HEK293 (cell line): Measurements from ENCODE around the gene MEF2C.

ENCODE experiments used
- CTCF ChIA-PET: fragments of 350-600 bp; formaldehyde crosslinking; extraction: SDS; loops from one replicate; lab custom pipeline; 2021; ENCODE audit warnings: antibody characterized with exemption; lab: Yijun Ruan, JAX
- POLR2A ChIA-PET: fragments of 300-600 bp; formaldehyde crosslinking; extraction: SDS; loops from one replicate; lab custom pipeline; 2020; ENCODE audit warnings: antibody characterized with exemption, inconsistent platforms; lab: Yijun Ruan, JAX
- H3K27ac ChIP-seq: fragments of 200-500 bp; sonication (Bioruptor generic); 2 replicates; pipeline ENCODE4 v1.5.1; 2014; ENCODE audit warnings: low read depth, low read length, control low read depth, inconsistent platforms; ENCODE audit errors: extremely low read depth
- H3K36me3 ChIP-seq, 2 experiments: fragments of 200-500 bp in 1 of 2; sonication (Bioruptor generic) in 1 of 2; 1 replicate in 1 of 2; 2 replicates in 1 of 2; pipeline ENCODE4 v1.5.1; 2014 to 2017; ENCODE audit warnings: inconsistent platforms in 2 of 2, low read length in 2 of 2; ENCODE audit not compliant: control insufficient read depth in 2 of 2, insufficient read depth in 1 of 2
- H3K4me1 ChIP-seq: fragments of 200-500 bp; sonication (Bioruptor generic); 2 replicates; pipeline ENCODE4 v1.5.1; 2014; ENCODE audit warnings: mild to moderate bottlenecking, low read length, inconsistent platforms; ENCODE audit not compliant: control insufficient read depth, insufficient read depth
- H3K4me3 ChIP-seq: 2 replicates; pipeline ENCODE4 v1.5.1; 2011; ENCODE audit warnings: low read depth, mild to moderate bottlenecking, control low read depth, low read length, moderate library complexity
- H3K9me3 ChIP-seq: fragments of 200-500 bp; sonication (Bioruptor generic); 2 replicates; pipeline ENCODE4 v1.5.1; 2014; ENCODE audit warnings: low read depth, low read length, inconsistent platforms; ENCODE audit not compliant: control insufficient read depth, insufficient read depth
- HOXD13 ChIP-seq: sonication (generic); formaldehyde crosslinking; IDR thresholded peaks from 2 replicates; pipeline ENCODE4 v1.8.0; 2022; ENCODE audit warnings: missing genetic modification reagents, borderline replicate concordance
- MEIS1 ChIP-seq: sonication (generic); formaldehyde crosslinking; IDR thresholded peaks from 2 replicates; pipeline ENCODE4 v1.8.1; 2022; ENCODE audit warnings: missing genetic modification reagents, mild to moderate bottlenecking, borderline replicate concordance
- OSR2 ChIP-seq: fragments of 450-650 bp; formaldehyde crosslinking; IDR thresholded peaks from 2 replicates; pipeline ENCODE4 v1.5.1; 2016; ENCODE audit warnings: missing biosample characterization, missing genetic modification characterization
- ZBTB17 ChIP-seq: fragments of 450-650 bp; formaldehyde crosslinking; IDR thresholded peaks from 2 replicates; pipeline ENCODE4 v1.5.1; 2016; ENCODE audit warnings: missing biosample characterization, missing genetic modification characterization
- ZBTB48 ChIP-seq: fragments of 450-650 bp; formaldehyde crosslinking; IDR thresholded peaks from 2 replicates; pipeline ENCODE4 v1.5.1; 2016; ENCODE audit warnings: missing biosample characterization, missing genetic modification characterization
- ZBTB8A ChIP-seq: fragments of 450-650 bp; formaldehyde crosslinking; IDR thresholded peaks from 2 replicates; pipeline ENCODE4 v1.5.1; 2016; ENCODE audit warnings: missing biosample characterization, missing genetic modification characterization
- ZFHX2 ChIP-seq: fragments of 450-650 bp; formaldehyde crosslinking; conservative IDR thresholded peaks from 2 replicates; pipeline ENCODE4 v1.5.1; 2016; ENCODE audit warnings: missing biosample characterization, missing genetic modification characterization
- ZNF169 ChIP-seq: fragments of 450-650 bp; formaldehyde crosslinking; IDR thresholded peaks from 2 replicates; pipeline ENCODE4 v1.5.1; 2016; ENCODE audit warnings: missing biosample characterization, missing genetic modification characterization
- ZNF629 ChIP-seq: fragments of 450-650 bp; formaldehyde crosslinking; IDR thresholded peaks from 2 replicates; pipeline ENCODE4 v1.5.1; 2017; ENCODE audit warnings: missing biosample characterization, missing genetic modification characterization
- ZNF768 ChIP-seq: fragments of 450-650 bp; formaldehyde crosslinking; IDR thresholded peaks from 2 replicates; pipeline ENCODE4 v1.5.1; 2018; ENCODE audit warnings: missing biosample characterization, mild to moderate bottlenecking, missing genetic modification characterization
- ZSCAN16 ChIP-seq: fragments of 450-650 bp; formaldehyde crosslinking; IDR thresholded peaks from 2 replicates; pipeline ENCODE4 v1.5.1; 2016; ENCODE audit warnings: missing biosample characterization, missing genetic modification characterization
- TF ChIP-seq, protein P1 (sequence below): fragments of 450-650 bp; formaldehyde crosslinking; conservative IDR thresholded peaks from 2 replicates; pipeline ENCODE4 v1.5.1; 2016; ENCODE audit warnings: low read depth, missing biosample characterization, missing genetic modification characterization
- TF ChIP-seq, protein P2 (sequence below): fragments of 450-650 bp; formaldehyde crosslinking; IDR thresholded peaks from 2 replicates; pipeline ENCODE4 v1.5.1; 2017; ENCODE audit warnings: missing biosample characterization, missing genetic modification characterization
- TF ChIP-seq, protein P3 (sequence below): fragments of 450-650 bp; formaldehyde crosslinking; IDR thresholded peaks from 2 replicates; pipeline ENCODE4 v1.5.1; 2017; ENCODE audit warnings: missing biosample characterization, missing genetic modification characterization
- TF ChIP-seq, protein P4 (sequence below): fragments of 450-650 bp; formaldehyde crosslinking; IDR thresholded peaks from 2 replicates; pipeline ENCODE4 v1.5.1; 2016; ENCODE audit warnings: missing biosample characterization, missing genetic modification characterization

Gene MEF2C

DNA sequence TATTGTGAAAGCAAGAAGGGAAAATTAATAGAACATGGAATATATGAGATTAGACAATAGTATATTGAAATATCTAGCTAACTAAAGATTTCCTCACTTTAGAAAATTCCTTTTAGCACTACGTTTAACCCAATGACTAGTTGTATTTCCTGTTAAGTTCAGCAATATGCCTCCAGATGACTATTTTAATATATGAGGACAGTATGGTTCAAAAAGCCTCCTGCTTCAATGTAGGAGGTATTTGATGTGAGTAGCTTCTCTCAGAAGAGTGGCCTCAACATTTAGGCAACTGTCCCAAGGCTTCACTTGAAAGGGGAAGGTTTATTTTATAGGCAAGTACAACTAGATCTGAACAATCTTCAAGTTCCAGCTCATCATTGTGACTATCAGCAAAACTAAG, 2.0 kb upstream of the MEF2C start (continued):
- TF ChIP-seq, protein P1, sequence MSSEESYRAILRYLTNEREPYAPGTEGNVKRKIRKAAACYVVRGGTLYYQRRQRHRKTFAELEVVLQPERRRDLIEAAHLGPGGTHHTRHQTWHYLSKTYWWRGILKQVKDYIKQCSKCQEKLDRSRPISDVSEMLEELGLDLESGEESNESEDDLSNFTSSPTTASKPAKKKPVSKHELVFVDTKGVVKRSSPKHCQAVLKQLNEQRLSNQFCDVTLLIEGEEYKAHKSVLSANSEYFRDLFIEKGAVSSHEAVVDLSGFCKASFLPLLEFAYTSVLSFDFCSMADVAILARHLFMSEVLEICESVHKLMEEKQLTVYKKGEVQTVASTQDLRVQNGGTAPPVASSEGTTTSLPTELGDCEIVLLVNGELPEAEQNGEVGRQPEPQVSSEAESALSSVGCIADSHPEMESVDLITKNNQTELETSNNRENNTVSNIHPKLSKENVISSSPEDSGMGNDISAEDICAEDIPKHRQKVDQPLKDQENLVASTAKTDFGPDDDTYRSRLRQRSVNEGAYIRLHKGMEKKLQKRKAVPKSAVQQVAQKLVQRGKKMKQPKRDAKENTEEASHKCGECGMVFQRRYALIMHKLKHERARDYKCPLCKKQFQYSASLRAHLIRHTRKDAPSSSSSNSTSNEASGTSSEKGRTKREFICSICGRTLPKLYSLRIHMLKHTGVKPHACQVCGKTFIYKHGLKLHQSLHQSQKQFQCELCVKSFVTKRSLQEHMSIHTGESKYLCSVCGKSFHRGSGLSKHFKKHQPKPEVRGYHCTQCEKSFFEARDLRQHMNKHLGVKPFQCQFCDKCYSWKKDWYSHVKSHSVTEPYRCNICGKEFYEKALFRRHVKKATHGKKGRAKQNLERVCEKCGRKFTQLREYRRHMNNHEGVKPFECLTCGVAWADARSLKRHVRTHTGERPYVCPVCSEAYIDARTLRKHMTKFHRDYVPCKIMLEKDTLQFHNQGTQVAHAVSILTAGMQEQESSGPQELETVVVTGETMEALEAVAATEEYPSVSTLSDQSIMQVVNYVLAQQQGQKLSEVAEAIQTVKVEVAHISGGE (tag by site-specific recombination): no peak
- TF ChIP-seq ZNF169 (no peak), ZFHX2 (tag by site-specific recombination) (no peak)

DNA sequence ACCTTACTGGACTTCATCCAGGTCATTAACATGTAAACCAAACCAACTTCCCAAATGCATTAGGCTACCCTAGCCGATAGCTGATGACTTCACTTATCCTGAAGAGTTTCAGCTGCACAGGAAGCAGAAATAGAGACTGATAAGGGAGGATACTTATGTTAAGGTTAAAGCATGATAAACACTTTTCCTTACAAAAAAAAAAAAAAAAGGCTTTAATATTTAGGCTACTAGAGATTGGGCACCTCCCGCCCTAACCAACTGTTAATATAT, 1.6 kb upstream of the MEF2C start:
- Histone ChIP-seq H3K27ac (peak overlapping the region; percentile 77; the same call in 1 of the 2 replicates), H3K36me3 (no peaks in the 10 kb centered on the region), H3K4me3 (peak overlapping the region; percentile 82), H3K9me3 (no peaks in the 10 kb centered on the region)
- POLR2A ChIA-PET: interaction anchor here (1.2 kb wide), 1 partner anchor 60 kb away, joined by 3 read pairs; no protein-coding TSS in a partner anchor
- CTCF ChIA-PET: no interaction called here
- TF ChIP-seq, protein P2, sequence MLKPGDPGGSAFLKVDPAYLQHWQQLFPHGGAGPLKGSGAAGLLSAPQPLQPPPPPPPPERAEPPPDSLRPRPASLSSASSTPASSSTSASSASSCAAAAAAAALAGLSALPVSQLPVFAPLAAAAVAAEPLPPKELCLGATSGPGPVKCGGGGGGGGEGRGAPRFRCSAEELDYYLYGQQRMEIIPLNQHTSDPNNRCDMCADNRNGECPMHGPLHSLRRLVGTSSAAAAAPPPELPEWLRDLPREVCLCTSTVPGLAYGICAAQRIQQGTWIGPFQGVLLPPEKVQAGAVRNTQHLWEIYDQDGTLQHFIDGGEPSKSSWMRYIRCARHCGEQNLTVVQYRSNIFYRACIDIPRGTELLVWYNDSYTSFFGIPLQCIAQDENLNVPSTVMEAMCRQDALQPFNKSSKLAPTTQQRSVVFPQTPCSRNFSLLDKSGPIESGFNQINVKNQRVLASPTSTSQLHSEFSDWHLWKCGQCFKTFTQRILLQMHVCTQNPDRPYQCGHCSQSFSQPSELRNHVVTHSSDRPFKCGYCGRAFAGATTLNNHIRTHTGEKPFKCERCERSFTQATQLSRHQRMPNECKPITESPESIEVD (tag by site-specific recombination): 0 out of 2 replicates have a peak, but pooled peaks have one; percentile 29
- TF ChIP-seq ZSCAN16 (tag by site-specific recombination) (no peak), ZBTB8A (tag by site-specific recombination) (peak; percentile 43), HOXD13 (no peak), ZNF768 (tag by site-specific recombination) (no peak), ZBTB17 (tag by site-specific recombination) (peak; percentile 93; the same call in 1 of the 2 replicates), ZNF629 (tag by site-specific recombination) (peak; percentile 20; the same call in 1 of the 2 replicates), ZBTB48 (tag by site-specific recombination) (no peak), OSR2 (tag by site-specific recombination) (peak; percentile 85), MEIS1 (CRISPR knock-in tag) (no peak)
- TF ChIP-seq, protein P3, sequence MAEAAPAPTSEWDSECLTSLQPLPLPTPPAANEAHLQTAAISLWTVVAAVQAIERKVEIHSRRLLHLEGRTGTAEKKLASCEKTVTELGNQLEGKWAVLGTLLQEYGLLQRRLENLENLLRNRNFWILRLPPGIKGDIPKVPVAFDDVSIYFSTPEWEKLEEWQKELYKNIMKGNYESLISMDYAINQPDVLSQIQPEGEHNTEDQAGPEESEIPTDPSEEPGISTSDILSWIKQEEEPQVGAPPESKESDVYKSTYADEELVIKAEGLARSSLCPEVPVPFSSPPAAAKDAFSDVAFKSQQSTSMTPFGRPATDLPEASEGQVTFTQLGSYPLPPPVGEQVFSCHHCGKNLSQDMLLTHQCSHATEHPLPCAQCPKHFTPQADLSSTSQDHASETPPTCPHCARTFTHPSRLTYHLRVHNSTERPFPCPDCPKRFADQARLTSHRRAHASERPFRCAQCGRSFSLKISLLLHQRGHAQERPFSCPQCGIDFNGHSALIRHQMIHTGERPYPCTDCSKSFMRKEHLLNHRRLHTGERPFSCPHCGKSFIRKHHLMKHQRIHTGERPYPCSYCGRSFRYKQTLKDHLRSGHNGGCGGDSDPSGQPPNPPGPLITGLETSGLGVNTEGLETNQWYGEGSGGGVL (tag by site-specific recombination): 0 out of 2 replicates have a peak, but pooled peaks have one; percentile 81
- TF ChIP-seq, protein P4, sequence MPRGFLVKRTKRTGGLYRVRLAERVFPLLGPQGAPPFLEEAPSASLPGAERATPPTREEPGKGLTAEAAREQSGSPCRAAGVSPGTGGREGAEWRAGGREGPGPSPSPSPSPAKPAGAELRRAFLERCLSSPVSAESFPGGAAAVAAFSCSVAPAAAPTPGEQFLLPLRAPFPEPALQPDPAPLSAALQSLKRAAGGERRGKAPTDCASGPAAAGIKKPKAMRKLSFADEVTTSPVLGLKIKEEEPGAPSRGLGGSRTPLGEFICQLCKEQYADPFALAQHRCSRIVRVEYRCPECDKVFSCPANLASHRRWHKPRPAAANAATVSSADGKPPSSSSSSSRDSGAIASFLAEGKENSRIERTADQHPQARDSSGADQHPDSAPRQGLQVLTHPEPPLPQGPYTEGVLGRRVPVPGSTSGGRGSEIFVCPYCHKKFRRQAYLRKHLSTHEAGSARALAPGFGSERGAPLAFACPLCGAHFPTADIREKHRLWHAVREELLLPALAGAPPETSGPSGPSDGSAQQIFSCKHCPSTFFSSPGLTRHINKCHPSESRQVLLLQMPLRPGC (tag by site-specific recombination): no peak
- TF ChIP-seq, all 188 proteins: peak for 6
- H3K4me1 ChIP-seq: peaks cover 14% of the 10 kb centered on the region; the same call in 1 of the 2 replicates
